Inferior parietal cortex (tissue), 1 donor: ENCODE data around the gene DHPS.
"Not testable (repeated sequence)": the region's sequence is repeated elsewhere in the genome, so short reads cannot be mapped to it uniquely, and the experiment has no call there.

ENCODE experiments used
- DNase-seq: peaks from one replicate; pipeline ENCODE4 v3.0.0-alpha.2; 2016; ENCODE audit errors: extremely low spot score

Gene DHPS

GRCh38 chr19:12705654-12706331, 24.1 kb upstream of the DHPS start:
- DNase-seq: no peak

GRCh38 chr19:12705169-12705568, 23.5 kb upstream of the DHPS start:
- no peak for DNase-seq

GRCh38 chr19:12703046-12703445, 21.4 kb upstream of the DHPS start:
- no peak for DNase-seq

DNA sequence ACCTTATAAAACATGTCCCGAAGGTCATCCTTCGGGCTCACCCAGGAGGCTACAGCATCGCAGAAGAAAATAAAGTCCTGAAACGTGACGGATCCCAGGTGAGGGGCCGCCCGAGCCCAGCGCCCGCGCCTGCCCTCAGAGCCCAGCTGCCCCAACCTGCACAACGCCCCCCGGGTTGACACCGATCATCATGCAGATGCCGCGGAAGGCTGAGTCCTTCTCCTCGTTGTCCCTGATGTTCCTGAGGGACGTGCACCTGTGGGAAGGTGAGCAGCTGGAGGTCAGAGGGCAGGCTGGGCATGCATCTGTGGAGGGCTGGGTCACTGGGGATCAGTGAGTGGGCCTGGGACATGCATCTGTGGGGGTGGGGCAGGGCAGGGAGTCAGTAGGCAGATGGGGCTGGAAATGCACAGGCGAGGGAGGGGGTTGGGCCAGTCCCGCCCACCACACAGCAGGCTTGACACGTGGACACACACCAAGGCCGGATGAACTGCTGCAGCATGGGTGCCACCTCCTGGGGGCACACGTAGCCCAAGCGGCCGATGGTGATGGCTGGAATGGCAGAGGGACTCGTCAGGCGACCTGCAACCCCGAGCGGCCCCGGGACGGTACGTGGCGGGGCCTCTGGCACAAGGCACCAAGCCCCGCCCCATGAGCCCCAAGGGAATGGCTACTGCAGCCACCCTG, 20.1 kb upstream of the DHPS start:
- DNase-seq: no peak

GRCh38 chr19:12698138-12698537, 16.5 kb upstream of the DHPS start:
- DNase-seq: no peak

GRCh38 chr19:12697425-12697824, 15.7 kb upstream of the DHPS start:
- not testable (repeated sequence) for DNase-seq

DNA sequence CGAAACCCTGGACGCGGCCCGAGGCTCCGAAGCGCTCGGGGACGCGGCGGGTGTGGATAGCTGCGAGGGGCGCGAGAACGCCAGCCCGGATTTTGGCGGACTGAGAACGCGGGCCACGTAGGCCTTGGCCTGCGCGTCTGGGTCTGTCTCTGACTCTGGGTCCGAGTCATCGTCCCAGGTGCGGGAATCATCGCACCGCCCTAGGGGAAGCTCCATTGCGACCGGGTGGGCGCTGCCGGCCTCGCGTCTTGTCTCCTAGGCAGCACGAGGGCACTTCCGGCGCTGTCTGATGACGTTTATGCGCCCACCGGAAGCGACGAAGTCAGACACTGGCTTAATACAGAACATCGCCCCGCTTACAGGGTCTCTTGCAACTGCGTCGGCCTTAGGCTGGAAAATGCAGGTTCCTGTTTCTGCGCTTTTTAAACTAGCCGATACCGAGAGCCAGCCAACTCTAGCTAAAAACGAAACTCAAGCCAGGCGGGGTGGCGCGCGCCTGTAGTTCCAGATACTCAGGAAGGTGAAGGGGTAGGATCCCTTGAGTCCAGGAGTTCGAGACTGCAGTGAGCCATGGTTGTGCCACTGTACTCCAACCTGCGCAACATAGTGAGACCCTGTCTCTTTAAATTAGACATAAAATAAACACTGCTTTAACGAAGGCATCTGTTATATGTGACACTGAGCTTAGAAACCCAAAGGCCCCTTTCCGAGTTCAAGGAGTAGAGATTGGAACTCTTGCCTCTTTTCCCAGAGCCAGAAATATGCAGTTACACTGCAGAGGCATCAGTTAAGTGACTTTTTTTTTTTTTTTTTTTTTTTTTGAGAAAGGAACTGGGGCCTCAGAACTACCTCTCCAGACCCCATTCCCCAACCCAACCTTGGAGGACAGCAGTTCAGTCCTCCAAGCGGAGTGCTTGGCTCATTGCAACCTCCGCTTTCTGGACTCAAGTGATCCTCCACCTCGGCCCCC, 15.0 kb upstream of the DHPS start, which contains the start of gene FBXW9:
TSS of gene FBXW9 (minus strand) at position 266 of the 970 bp plus-strand sequence. CDS start at position 216, 50 bp downstream.
- DNase-seq: peak; percentile 99

- no peak for DNase-seq
Observed at GRCh38 chr19:12695997-12696365, 14.3 kb upstream of the DHPS start.

GRCh38 chr19:12695514-12695913, 13.8 kb upstream of the DHPS start:
- DNase-seq: no peak

DNA sequence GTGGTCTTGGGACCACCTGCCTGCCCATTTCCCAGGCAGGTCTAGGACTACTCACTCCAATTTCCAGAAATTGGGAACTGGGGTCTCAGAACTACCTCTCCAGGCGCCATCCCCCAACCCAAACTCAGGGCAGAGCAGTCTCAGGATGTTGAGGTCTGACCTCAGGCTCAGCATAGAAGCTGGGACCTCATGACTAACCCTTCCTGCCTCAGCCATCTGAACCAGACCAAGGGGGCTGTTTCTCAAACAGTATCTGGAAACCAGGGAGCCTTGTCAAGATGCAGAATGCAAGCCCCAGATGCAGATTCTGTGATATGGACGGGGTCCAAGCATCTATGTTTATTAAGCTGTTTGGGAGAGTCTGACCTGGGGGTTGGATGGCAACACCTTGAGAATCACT, 13.4 kb upstream of the DHPS start:
- no peak for DNase-seq

DNA sequence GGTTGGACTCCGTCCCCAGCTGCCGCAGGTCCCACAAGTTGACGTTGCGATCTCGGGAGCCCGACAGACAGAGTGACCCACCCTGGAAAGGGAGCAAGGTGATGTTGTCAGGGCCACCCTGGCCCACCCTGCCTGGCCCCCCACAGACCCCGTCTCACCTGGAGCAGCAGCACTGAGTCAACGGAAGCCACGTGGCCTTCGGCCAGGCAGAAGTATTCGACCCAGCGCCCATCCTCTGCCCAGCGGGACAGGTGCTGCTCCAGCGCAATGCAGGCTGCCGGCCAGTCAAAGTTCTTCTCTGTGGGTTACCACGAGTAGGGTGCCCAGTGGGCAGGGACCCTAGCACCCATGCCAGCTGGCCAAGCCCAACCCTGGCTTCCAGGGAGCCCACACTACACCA, 13.0 kb upstream of the DHPS start:
- no peak for DNase-seq

- no peak for DNase-seq
Observed at GRCh38 chr19:12692960-12693359, 11.3 kb upstream of the DHPS start.

GRCh38 chr19:12689581-12690216, 8.0 kb upstream of the DHPS start:
- no peak for DNase-seq

- no peak for DNase-seq
Observed at GRCh38 chr19:12689012-12689411, 7.3 kb upstream of the DHPS start.

DNA sequence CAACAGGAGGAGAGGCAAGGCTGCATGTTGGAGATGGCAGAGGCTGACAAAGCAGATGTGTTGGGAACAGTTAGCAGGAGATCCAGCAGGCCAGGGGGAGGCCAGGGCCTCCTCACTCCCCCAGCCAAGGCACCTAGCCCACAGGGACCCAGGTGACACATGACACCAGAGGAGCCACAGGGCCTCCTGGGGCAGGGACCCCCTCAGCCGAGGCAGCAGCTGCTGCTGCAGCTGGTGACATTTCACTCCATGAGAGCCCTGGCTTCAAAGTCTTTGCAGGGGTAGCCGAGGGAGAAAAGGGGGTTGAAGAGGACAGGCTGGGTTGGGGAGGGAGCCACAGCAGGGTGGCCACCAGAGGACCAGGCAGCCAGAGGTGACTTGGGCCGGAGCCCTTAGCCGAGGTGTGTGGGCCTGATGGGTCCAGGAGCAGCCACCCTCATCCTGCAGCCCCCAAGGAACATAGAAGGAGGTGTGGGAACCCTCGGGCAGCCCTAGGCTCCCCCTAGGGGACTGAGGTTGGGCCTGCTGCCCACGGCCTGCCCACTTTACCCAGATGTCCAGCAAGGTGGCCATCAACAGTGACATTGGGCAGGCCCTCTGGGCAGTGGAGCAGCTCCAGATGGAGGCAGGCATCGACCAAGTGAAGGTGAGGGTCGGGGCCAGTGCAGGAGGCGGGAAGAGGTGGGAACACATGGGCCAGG, 6.0 kb upstream of the DHPS start, which contains the start of gene GNG14:
TSS of gene GNG14 (plus strand) at position 503 of the 701 bp plus-strand sequence. CDS start at position 554, 51 bp downstream.
- no peak for DNase-seq

DNA sequence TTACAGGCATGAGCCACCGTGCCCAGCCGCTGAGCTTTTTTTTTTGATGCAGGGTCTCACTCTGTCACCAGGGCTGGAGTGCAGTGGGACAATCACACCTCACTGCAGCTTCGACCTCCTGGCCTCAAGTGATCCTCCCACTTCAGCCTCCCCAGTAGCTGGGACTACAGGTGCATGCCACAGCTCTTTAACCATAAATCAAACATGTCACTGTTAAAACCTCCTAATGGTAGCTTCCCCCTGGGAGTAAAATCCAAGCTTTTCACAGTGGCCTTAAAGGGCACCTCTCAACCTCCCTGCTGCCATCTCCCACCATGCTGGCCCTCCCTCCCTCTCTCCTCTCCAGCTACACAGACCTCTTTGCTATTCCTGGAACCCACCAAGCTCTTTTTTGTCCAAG, 4.2 kb upstream of the DHPS start:
- no peak for DNase-seq

GRCh38 chr19:12680034-12680433, 1.6 kb downstream of the DHPS start:
- DNase-seq: no peak

GRCh38 chr19:12678039-12678438, 3.6 kb downstream of the DHPS start:
- not testable (repeated sequence) for DNase-seq

DNA sequence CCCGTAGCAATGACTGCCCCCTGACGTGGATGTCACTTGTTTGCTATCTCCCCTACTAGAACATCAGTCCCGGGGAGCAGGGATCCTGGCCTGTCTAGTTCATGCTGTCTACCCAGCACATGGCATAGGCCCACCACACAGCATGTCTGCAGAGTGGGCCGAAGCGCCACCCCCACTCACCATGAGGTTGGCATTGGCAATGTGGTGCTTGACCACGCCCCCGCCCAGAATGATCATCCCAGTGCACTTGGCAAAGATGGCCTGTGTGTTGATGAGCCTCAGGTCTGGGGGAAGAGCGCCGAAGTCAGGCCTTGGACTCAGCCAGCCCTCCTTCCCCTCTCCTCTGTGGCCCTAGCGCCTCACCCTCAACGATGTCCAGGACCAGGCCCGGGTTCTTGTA, 4.8 kb downstream of the DHPS start:
- DNase-seq: no peak

- DNase-seq: peak; percentile 76
Observed at GRCh38 chr19:12676384-12676792, 5.3 kb downstream of the DHPS start.

GRCh38 chr19:12675940-12676339, 5.7 kb downstream of the DHPS start:
- DNase-seq: no peak
